ENCODE data around the gene MYH15. TPM values are rescaled to one million over a fixed set of nuclear protein-coding genes. Genes with fewer than 3 reads are reported as not detected.

MYH15 gene
- under 1 TPM in 4 of 6 donors, not detected in 2; 0.03 to 0.19 (median 0.12) TPM for total RNA-seq
- polyA plus RNA-seq: under 1 TPM in 1 of 2 donors, not detected in 1; 0.05 TPM

- DNase-seq (no peak), FAIRE-seq (no peak), ATAC-seq (no peak)
- no peak within 1 kb of the TSS for H3K4me3 ChIP-seq
- no peaks in the 10 kb centered on the region for H3K36me3 ChIP-seq
- intact Hi-C loops (cut with DNase I): no loop called here
- WGBS, 2 donors: 81 to 87% methylated on average over 3 of the region's 3 CpGs
- H3K9me3 ChIP-seq: no peaks in the 10 kb centered on the region
- no peaks in the 10 kb centered on the region for H3K4me1 ChIP-seq
- H3K27me3 ChIP-seq: no peaks in the 10 kb centered on the region
- no peak within 1 kb of the TSS for H3K27ac ChIP-seq
- TF ChIP-seq CTCF (IDR thresholded peaks at IDR 0.05): no peak
These were observed at the start of gene MYH15 for GRCh38 chr3:108510496-108510895. TSS of gene MYH15 (minus strand) at chr3:108510596. CDS start at chr3:108510530, 66 bp downstream.

GRCh38 chr3:108555966-108556581 is 45.7 kb upstream of the MYH15 start:
- Histone ChIP-seq H3K27ac (peak overlapping the region in 2 of 4 donors; percentile 61 to 72), H3K27me3 (no peaks in the 10 kb centered on the region), H3K36me3 (no peaks in the 10 kb centered on the region), H3K4me3 (no peak overlapping the region), H3K9me3 (no peaks in the 10 kb centered on the region), H3K4me1 (peaks cover 0 to 20% (median 16%) of the 10 kb centered on the region in 3 donors)
- no peak for TF ChIP-seq CTCF (IDR thresholded peaks at IDR 0.05)
- ATAC-seq (peak in 1 of 4 donors; percentile 38), FAIRE-seq (no peak), DNase-seq (no peak)
- 9 to 21% methylated on average over 2 of the region's 2 CpGs for WGBS, 2 donors
- intact Hi-C loops (cut with DNase I): no loop called here

GRCh38 chr3:108554913-108555571 is 44.6 kb upstream of the MYH15 start:
- Histone ChIP-seq H3K9me3 (no peaks in the 10 kb centered on the region), H3K27me3 (no peaks in the 10 kb centered on the region), H3K4me3 (no peak overlapping the region), H3K4me1 (peaks cover 0 to 20% (median 16%) of the 10 kb centered on the region in 3 donors), H3K27ac (peak overlapping the region in 3 of 4 donors; percentile 28 to 72 (median 61)), H3K36me3 (no peaks in the 10 kb centered on the region)
- 36 to 43% methylated on average over 3 of the region's 3 CpGs for WGBS, 2 donors
- no peak for TF ChIP-seq CTCF (IDR thresholded peaks at IDR 0.05)
- DNase-seq (no peak), FAIRE-seq (no peak), ATAC-seq (peak; percentile 50 to 79 (median 67))
- intact Hi-C loops (cut with DNase I): loop anchor here in 1 of 3 donors (5.0 kb wide), 1 partner anchor 63 kb away; no protein-coding TSS in a partner anchor

- DNase-seq (no peak), FAIRE-seq (no peak), ATAC-seq (peak in 1 of 4 donors; percentile 17)
- TF ChIP-seq CTCF (IDR thresholded peaks at IDR 0.05): no peak
- Histone ChIP-seq H3K4me3 (no peak overlapping the region), H3K27ac (peak overlapping the region in 2 of 4 donors; percentile 61 to 72), H3K9me3 (no peaks in the 10 kb centered on the region), H3K36me3 (no peaks in the 10 kb centered on the region), H3K4me1 (peaks cover 0 to 20% (median 16%) of the 10 kb centered on the region in 3 donors), H3K27me3 (no peaks in the 10 kb centered on the region)
- intact Hi-C loops (cut with DNase I): loop anchor here in 1 of 3 donors (5.0 kb wide), 1 partner anchor 62 kb away; no protein-coding TSS in a partner anchor
These were observed 43.8 kb upstream of the MYH15 start for GRCh38 chr3:108554229-108554628.
